ENCODE data around the gene CFB.
"Not testable (repeated sequence)": the region's sequence is repeated elsewhere in the genome, so short reads cannot be mapped to it uniquely, and the experiment has no call there.

The CFB gene

GRCh38 chr6:31927863-31928671 lies 17.8 kb upstream of the CFB start:
- DNase-seq (ENCODE audit: low read depth): no peak
- no peak for TF ChIP-seq CTCF (conservative IDR thresholded peaks at IDR 0.05; ENCODE audit: control insufficient read depth, insufficient read depth, low read depth, low read length)
- H3K4me3 ChIP-seq (ENCODE audit: control insufficient read depth, low read depth, low read length): no peak overlapping the region

GRCh38 chr6:31928672-31928939 lies 17.3 kb upstream of the CFB start:
- no peak for DNase-seq (ENCODE audit: low read depth)
- TF ChIP-seq CTCF (conservative IDR thresholded peaks at IDR 0.05; ENCODE audit: control insufficient read depth, insufficient read depth, low read depth, low read length): no peak
- no peak overlapping the region for H3K4me3 ChIP-seq (ENCODE audit: control insufficient read depth, low read depth, low read length)

GRCh38 chr6:31930962-31931361 lies 14.9 kb upstream of the CFB start:
- TF ChIP-seq CTCF (conservative IDR thresholded peaks at IDR 0.05; ENCODE audit: control insufficient read depth, insufficient read depth, low read depth, low read length): no peak
- H3K4me3 ChIP-seq (ENCODE audit: control insufficient read depth, low read depth, low read length): no peak overlapping the region
- DNase-seq (ENCODE audit: low read depth): no peak

- H3K4me3 ChIP-seq (ENCODE audit: control insufficient read depth, low read depth, low read length); DNase-seq (ENCODE audit: low read depth): not testable (repeated sequence)
Observed at GRCh38 chr6:31932137-31932536, 13.8 kb upstream of the CFB start.

- TF ChIP-seq CTCF (conservative IDR thresholded peaks at IDR 0.05; ENCODE audit: control insufficient read depth, insufficient read depth, low read depth, low read length): no peak
Observed at GRCh38 chr6:31933537-31933936, 12.4 kb upstream of the CFB start.

GRCh38 chr6:31935021-31935420 lies 10.9 kb upstream of the CFB start:
- DNase-seq (ENCODE audit: low read depth): no peak
- no peak for TF ChIP-seq CTCF (conservative IDR thresholded peaks at IDR 0.05; ENCODE audit: control insufficient read depth, insufficient read depth, low read depth, low read length)
- no peak overlapping the region for H3K4me3 ChIP-seq (ENCODE audit: control insufficient read depth, low read depth, low read length)

More at GRCh38 chr6:31933537-31933936, 12.4 kb upstream of the CFB start:
- DNase-seq (ENCODE audit: low read depth): no peak
- H3K4me3 ChIP-seq (ENCODE audit: control insufficient read depth, low read depth, low read length): no peak overlapping the region

GRCh38 chr6:31935823-31936222 lies 10.1 kb upstream of the CFB start:
- no peak overlapping the region for H3K4me3 ChIP-seq (ENCODE audit: control insufficient read depth, low read depth, low read length)
- no peak for TF ChIP-seq CTCF (conservative IDR thresholded peaks at IDR 0.05; ENCODE audit: control insufficient read depth, insufficient read depth, low read depth, low read length)
- no peak for DNase-seq (ENCODE audit: low read depth)
